ENCODE measurements around the gene ZNF846. TPM values are rescaled to one million over a fixed set of nuclear protein-coding genes. Genes with fewer than 3 reads are reported as not detected.
"Not testable (repeated sequence)": the region's sequence is repeated elsewhere in the genome, so short reads cannot be mapped to it uniquely, and the experiment has no call there.

ZNF846 gene
- total RNA-seq, 1 donor from 2014 or later = 6.9 TPM

- no peak for DNase-seq
- H3K4me1 ChIP-seq = peaks cover 31% of the 10 kb centered on the region
- no peaks in the 10 kb centered on the region for H3K27me3 ChIP-seq (ENCODE audit: low read depth)
- intact Hi-C loops (cut with micrococcal nuclease) = no loop called here
- peak overlapping the region; percentile 98 for H3K27ac ChIP-seq (replicated peaks)
- peak overlapping the region; percentile 89 for H3K4me3 ChIP-seq
- no peak for TF ChIP-seq CTCF (IDR thresholded peaks at IDR 0.05; ENCODE audit: borderline replicate concordance)
- H3K36me3 ChIP-seq = no peaks in the 10 kb centered on the region
- no peaks in the 10 kb centered on the region for H3K9me3 ChIP-seq (replicated peaks)
These were observed 17.8 kb upstream of the ZNF846 start for GRCh38 chr19:9786342-9786741.

GRCh38 chr19:9785367-9786331, 17.1 kb upstream of the ZNF846 start:
- Histone ChIP-seq H3K27ac (replicated peaks) (peak overlapping the region; percentile 98), H3K36me3 (no peaks in the 10 kb centered on the region), H3K4me3 (peak overlapping the region; percentile 89), H3K4me1 (peaks cover 25% of the 10 kb centered on the region), H3K27me3 (ENCODE audit: low read depth) (no peaks in the 10 kb centered on the region), H3K9me3 (replicated peaks) (no peaks in the 10 kb centered on the region)
- peak; percentile 97 for DNase-seq
- TF ChIP-seq CTCF (IDR thresholded peaks at IDR 0.05; ENCODE audit: borderline replicate concordance) = no peak
- intact Hi-C loops (cut with micrococcal nuclease) = no loop called here

- H3K4me3 ChIP-seq; intact Hi-C loops (cut with micrococcal nuclease); H3K9me3 ChIP-seq (replicated peaks); H3K36me3 ChIP-seq; H3K27me3 ChIP-seq (ENCODE audit: low read depth); DNase-seq; H3K27ac ChIP-seq (replicated peaks): not testable (repeated sequence)
- peaks cover 19% of the 10 kb centered on the region for H3K4me1 ChIP-seq
These were observed 15.6 kb upstream of the ZNF846 start for GRCh38 chr19:9784163-9784496.

GRCh38 chr19:9782338-9782737, 13.8 kb upstream of the ZNF846 start:
- TF ChIP-seq CTCF (IDR thresholded peaks at IDR 0.05; ENCODE audit: borderline replicate concordance) = no peak
- Histone ChIP-seq H3K36me3 (no peaks in the 10 kb centered on the region), H3K4me3 (no peak overlapping the region), H3K27ac (replicated peaks) (no peak overlapping the region), H3K9me3 (replicated peaks) (peaks cover 22% of the 10 kb centered on the region), H3K4me1 (peaks cover 19% of the 10 kb centered on the region), H3K27me3 (ENCODE audit: low read depth) (no peaks in the 10 kb centered on the region)
- intact Hi-C loops (cut with micrococcal nuclease) = no loop called here
- no peak for DNase-seq

- Histone ChIP-seq H3K36me3 (peaks cover 76% of the 10 kb centered on the region), H3K4me3 (no peak overlapping the region), H3K4me1 (no peaks in the 10 kb centered on the region), H3K9me3 (replicated peaks) (peaks cover 67% of the 10 kb centered on the region), H3K27ac (replicated peaks) (no peak overlapping the region), H3K27me3 (ENCODE audit: low read depth) (no peaks in the 10 kb centered on the region)
- intact Hi-C loops (cut with micrococcal nuclease) = no loop called here
- DNase-seq = no peak
- TF ChIP-seq CTCF (IDR thresholded peaks at IDR 0.05; ENCODE audit: borderline replicate concordance) = no peak
These were observed 10.7 kb downstream of the ZNF846 start for GRCh38 chr19:9757544-9758501.

Measured in left ventricle myocardium inferior (tissue), 1 donor.